Measurements from ENCODE around the gene ZNF764.

Gene ZNF764

GRCh38 chr16:30509081-30509765 lies 49.0 kb downstream of the ZNF764 start:
- no peak for ATAC-seq (replicated peaks)
- Mint-ChIP-seq H3K27ac (peak overlapping the region; percentile 46 to 68), H3K4me1 (ENCODE audit: low read depth in 2 of 2) (peaks cover 11 to 20% of the 10 kb centered on the region in 2 donors), H3K4me3 (no peak overlapping the region), H3K9me3 (no peaks in the 10 kb centered on the region), H3K27me3 (no peaks in the 10 kb centered on the region), H3K36me3 (ENCODE audit: insufficient read depth) (peaks cover 100% of the 10 kb centered on the region)
- DNase-seq = no peak

Measured in effector memory CD8-positive, alpha-beta T cell (primary cell).